Keratinocyte (primary cell): Measurements from ENCODE around the gene CACNA1C. TPM values are rescaled to one million over a fixed set of nuclear protein-coding genes. Genes with fewer than 3 reads are reported as not detected.

ENCODE experiments used
- DNase-seq: peaks from one replicate; pipeline ENCODE4 v3.0.0-alpha.2; 2011; ENCODE audit warnings: low read depth, missing footprints, low spot score
- FAIRE-seq: peaks from 2 replicates; lab custom pipeline; 2011; peaks lifted over from hg19 to GRCh38; lab: Jason Lieb, UNC
- H2AFZ ChIP-seq: 2 replicates; pipeline ENCODE4 v1.6.0; 2012; ENCODE audit warnings: low read length, control low read depth, inconsistent platforms; ENCODE audit not compliant: control insufficient read depth
- H3K27ac ChIP-seq: 2 replicates; pipeline ENCODE4 v1.5.1; 2011; ENCODE audit warnings: low read length; ENCODE audit not compliant: control insufficient read depth, insufficient read depth
- H3K27me3 ChIP-seq: 3 replicates; pipeline ENCODE4 v1.6.0; 2011; ENCODE audit warnings: low read length; ENCODE audit not compliant: control insufficient read depth, insufficient read depth; ENCODE audit errors: extremely low read depth
- H3K36me3 ChIP-seq, 2 experiments: 2 replicates in 1 of 2; 3 replicates in 1 of 2; pipeline ENCODE4 v1.5.1; 2011; ENCODE audit warnings: low read length in 2 of 2, mild to moderate bottlenecking in 1 of 2; ENCODE audit not compliant: control insufficient read depth in 2 of 2, insufficient read depth in 2 of 2; ENCODE audit errors: extremely low read depth in 1 of 2
- H3K4me1 ChIP-seq: 3 replicates; pipeline ENCODE4 v1.5.1; 2011; ENCODE audit warnings: low read length; ENCODE audit not compliant: control insufficient read depth, insufficient read depth; ENCODE audit errors: extremely low read depth
- H3K4me2 ChIP-seq: 3 replicates; pipeline ENCODE4 v1.6.0; 2011; ENCODE audit warnings: low read depth, low read length; ENCODE audit not compliant: control insufficient read depth, insufficient read depth; ENCODE audit errors: extremely low read depth
- H3K4me3 ChIP-seq, 3 experiments: fragments of 200-600 bp in 1 of 3; sonication (generic) in 1 of 3; 2 replicates in 2 of 3; 3 replicates in 1 of 3; pipeline ENCODE4 v1.5.1; 2011 to 2016; ENCODE audit warnings: low read length in 3 of 3, mild to moderate bottlenecking in 3 of 3, control low read depth in 2 of 3, inconsistent platforms in 1 of 3, low read depth in 1 of 3, mixed read lengths in 1 of 3, mixed run types in 1 of 3, moderate library complexity in 1 of 3; ENCODE audit not compliant: control insufficient read depth in 2 of 3, insufficient read depth in 2 of 3; ENCODE audit errors: extremely low read depth in 1 of 3
- H3K79me2 ChIP-seq: 2 replicates; pipeline ENCODE4 v1.6.0; 2012; ENCODE audit warnings: low read length; ENCODE audit not compliant: control insufficient read depth, insufficient read depth
- H3K9ac ChIP-seq: 3 replicates; pipeline ENCODE4 v1.6.0; 2011; ENCODE audit warnings: low read length; ENCODE audit not compliant: control insufficient read depth, insufficient read depth; ENCODE audit errors: extremely low read depth
- H3K9me1 ChIP-seq: 3 replicates; pipeline ENCODE4 v1.6.0; 2011; ENCODE audit warnings: low read length; ENCODE audit not compliant: control insufficient read depth, insufficient read depth; ENCODE audit errors: extremely low read depth
- H3K9me3 ChIP-seq: 2 replicates; pipeline ENCODE4 v1.5.1; 2012; ENCODE audit warnings: low read depth, low read length; ENCODE audit not compliant: control insufficient read depth
- H4K20me1 ChIP-seq: 3 replicates; pipeline ENCODE4 v1.6.0; 2011; ENCODE audit warnings: low read length; ENCODE audit not compliant: control insufficient read depth, insufficient read depth; ENCODE audit errors: extremely low read depth
- CTCF ChIP-seq, 3 experiments: IDR thresholded peaks in 1 of 3; conservative IDR thresholded peaks in 1 of 3; optimal IDR thresholded peaks in 1 of 3; 2 replicates in 2 of 3; 3 replicates in 1 of 3; pipeline versions ENCODE3 to v1.5.1; 2011; ENCODE audit warnings: low read length in 3 of 3, mild to moderate bottlenecking in 3 of 3, moderate library complexity in 2 of 3, control low read depth in 1 of 3, inconsistent platforms in 1 of 3; ENCODE audit not compliant: insufficient read depth in 2 of 3; ENCODE audit errors: extremely low read depth in 1 of 3
- EZH2 ChIP-seq: IDR thresholded peaks from one replicate; pipeline ENCODE4 v1.6.1; 2012; ENCODE audit warnings: inconsistent platforms, mild to moderate bottlenecking, low read length, moderate library complexity
- dilution Hi-C: fragments of 300-500 bp; cut with MboI; formaldehyde crosslinking; loops from one replicate; pipeline ENCODE4 v1.7.0; 2020; ENCODE audit warnings: low sequenced_read_pairs; ENCODE audit not compliant: extremely low pct_ligation_motif_present
- polyA plus RNA-seq, 5 experiments: library from polyadenylated mRNA; depleted of rRNA in 3 of 5; stranded (reverse) in 3 of 5; stranded (forward) in 1 of 5; unstranded in 1 of 5; fragments of >200 nt; gene quantifications; 1 replicate in 1 of 5; 2 replicates in 3 of 5; 3 replicates in 1 of 5; pipeline versions ENCODE4 v1.2.1 to v1.2.3, GENCODE V29; 2011 to 2012; ENCODE audit warnings: missing spikeins in 2 of 5, low read depth in 1 of 5, low replicate concordance in 1 of 5

The CACNA1C gene
- polyA plus RNA-seq, 1 donor (not counting 4 experiments of a cell fraction or from before 2014, with no cell fraction given), result not detected

GRCh38 chr12:2664721-2665577 lies 612.2 kb downstream of the CACNA1C start:
- no peak overlapping the region for H3K9ac ChIP-seq
- no peak overlapping the region for H2AFZ ChIP-seq
- DNase-seq, result no peak
- FAIRE-seq, result no peak
- TF ChIP-seq CTCF (optimal IDR thresholded peaks at IDR 0.05 in 1 of 3, IDR thresholded peaks at IDR 0.05 in 1 of 3, conservative IDR thresholded peaks at IDR 0.05 in 1 of 3; ENCODE audit: extremely low read depth in 1 of 3, insufficient read depth in 2 of 3, low read length in 3 of 3) (no peak), EZH2 (no peak)
- no peaks in the 10 kb centered on the region for H3K9me1 ChIP-seq
- no peak overlapping the region for H3K27ac ChIP-seq
- H3K36me3 ChIP-seq, result no peaks in the 10 kb centered on the region
- H4K20me1 ChIP-seq, result no peaks in the 10 kb centered on the region
- no peak overlapping the region for H3K4me2 ChIP-seq
- H3K4me3 ChIP-seq, result no peak overlapping the region
- no peaks in the 10 kb centered on the region for H3K4me1 ChIP-seq
- H3K79me2 ChIP-seq, result no peaks in the 10 kb centered on the region
- dilution Hi-C loops, result no loop called here
- no peaks in the 10 kb centered on the region for H3K27me3 ChIP-seq
- no peaks in the 10 kb centered on the region for H3K9me3 ChIP-seq

GRCh38 chr12:2666411-2666810 lies 613.6 kb downstream of the CACNA1C start:
- H3K4me3 ChIP-seq, result no peak overlapping the region
- H3K4me1 ChIP-seq, result no peaks in the 10 kb centered on the region
- TF ChIP-seq EZH2, result no peak
- no peak for TF ChIP-seq CTCF (optimal IDR thresholded peaks at IDR 0.05 in 1 of 3, IDR thresholded peaks at IDR 0.05 in 1 of 3, conservative IDR thresholded peaks at IDR 0.05 in 1 of 3; ENCODE audit: extremely low read depth in 1 of 3, insufficient read depth in 2 of 3, low read length in 3 of 3)

More at GRCh38 chr12:2666411-2666810, 613.6 kb downstream of the CACNA1C start:
- Histone ChIP-seq H3K27ac (no peak overlapping the region), H3K79me2 (no peaks in the 10 kb centered on the region), H3K9me3 (no peaks in the 10 kb centered on the region), H3K36me3 (no peaks in the 10 kb centered on the region), H3K9me1 (no peaks in the 10 kb centered on the region), H3K4me2 (no peak overlapping the region), H3K27me3 (no peaks in the 10 kb centered on the region), H3K9ac (no peak overlapping the region), H4K20me1 (no peaks in the 10 kb centered on the region), H2AFZ (no peak overlapping the region)
- dilution Hi-C loops, result no loop called here
- FAIRE-seq, result no peak
- no peak for DNase-seq
